Nephron progenitor cell (in vitro differentiated cells): ENCODE data around the gene CCDC110.

Experiments used
- DNase-seq: peaks from one replicate; pipeline ENCODE4 v3.0.0; 2021
- H3K27ac Mint-ChIP-seq: 2 replicates; pipeline ENCODE4 v1.8.0; 2021; ENCODE audit warnings: mild to moderate bottlenecking, moderate library complexity, mixed read lengths
- H3K27me3 Mint-ChIP-seq: 2 replicates; pipeline ENCODE4 v1.8.0; 2021; ENCODE audit warnings: mild to moderate bottlenecking, low read depth, mixed read lengths; ENCODE audit not compliant: poor library complexity
- H3K36me3 Mint-ChIP-seq: 2 replicates; pipeline ENCODE4 v1.8.0; 2021; ENCODE audit warnings: low read depth, mixed read lengths
- H3K4me1 Mint-ChIP-seq: 2 replicates; pipeline ENCODE4 v1.8.0; 2021; ENCODE audit warnings: mixed read lengths
- H3K4me3 Mint-ChIP-seq: 2 replicates; pipeline ENCODE4 v1.8.0; 2021; ENCODE audit warnings: mild to moderate bottlenecking, moderate library complexity, mixed read lengths
- H3K9me3 Mint-ChIP-seq: 2 replicates; pipeline ENCODE4 v1.8.0; 2021; ENCODE audit warnings: mild to moderate bottlenecking, moderate library complexity, mixed read lengths
- TF ChIP-seq, protein P1 (sequence below): fragments of 200-600 bp; sonication (generic); IDR thresholded peaks from 2 replicates; pipeline ENCODE4 v1.5.0; 2021; ENCODE audit warnings: antibody characterized with exemption

The CCDC110 gene

DNA sequence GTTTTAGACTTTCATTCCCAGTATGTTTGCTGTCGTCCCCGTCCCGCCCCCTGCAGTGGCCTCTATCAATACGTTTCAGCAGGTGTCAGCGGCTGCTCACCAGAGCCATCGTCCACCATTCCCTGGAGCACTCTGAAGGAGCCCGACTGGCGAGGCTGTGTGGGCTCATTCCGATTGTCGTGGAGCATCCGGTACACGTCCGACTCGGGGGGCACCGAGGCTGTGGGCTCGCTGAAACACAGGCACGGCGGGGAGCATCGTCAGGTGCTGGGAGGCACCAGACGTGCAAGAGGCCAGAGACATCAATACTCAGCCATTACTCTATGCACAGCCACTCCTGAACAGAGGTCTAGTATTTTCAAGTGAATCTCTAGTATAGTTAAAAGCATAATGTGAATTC lies 34.9 kb upstream of the CCDC110 start:
- Mint-ChIP-seq H3K36me3 (no peaks in the 10 kb centered on the region), H3K27me3 (peaks cover 10% of the 10 kb centered on the region), H3K9me3 (peaks cover 4% of the 10 kb centered on the region), H3K4me1 (peaks cover 24% of the 10 kb centered on the region), H3K4me3 (no peak overlapping the region), H3K27ac (peak overlapping the region; percentile 14)
- TF ChIP-seq, protein P1, sequence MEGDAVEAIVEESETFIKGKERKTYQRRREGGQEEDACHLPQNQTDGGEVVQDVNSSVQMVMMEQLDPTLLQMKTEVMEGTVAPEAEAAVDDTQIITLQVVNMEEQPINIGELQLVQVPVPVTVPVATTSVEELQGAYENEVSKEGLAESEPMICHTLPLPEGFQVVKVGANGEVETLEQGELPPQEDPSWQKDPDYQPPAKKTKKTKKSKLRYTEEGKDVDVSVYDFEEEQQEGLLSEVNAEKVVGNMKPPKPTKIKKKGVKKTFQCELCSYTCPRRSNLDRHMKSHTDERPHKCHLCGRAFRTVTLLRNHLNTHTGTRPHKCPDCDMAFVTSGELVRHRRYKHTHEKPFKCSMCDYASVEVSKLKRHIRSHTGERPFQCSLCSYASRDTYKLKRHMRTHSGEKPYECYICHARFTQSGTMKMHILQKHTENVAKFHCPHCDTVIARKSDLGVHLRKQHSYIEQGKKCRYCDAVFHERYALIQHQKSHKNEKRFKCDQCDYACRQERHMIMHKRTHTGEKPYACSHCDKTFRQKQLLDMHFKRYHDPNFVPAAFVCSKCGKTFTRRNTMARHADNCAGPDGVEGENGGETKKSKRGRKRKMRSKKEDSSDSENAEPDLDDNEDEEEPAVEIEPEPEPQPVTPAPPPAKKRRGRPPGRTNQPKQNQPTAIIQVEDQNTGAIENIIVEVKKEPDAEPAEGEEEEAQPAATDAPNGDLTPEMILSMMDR, result no peak
- no peak for DNase-seq

DNA sequence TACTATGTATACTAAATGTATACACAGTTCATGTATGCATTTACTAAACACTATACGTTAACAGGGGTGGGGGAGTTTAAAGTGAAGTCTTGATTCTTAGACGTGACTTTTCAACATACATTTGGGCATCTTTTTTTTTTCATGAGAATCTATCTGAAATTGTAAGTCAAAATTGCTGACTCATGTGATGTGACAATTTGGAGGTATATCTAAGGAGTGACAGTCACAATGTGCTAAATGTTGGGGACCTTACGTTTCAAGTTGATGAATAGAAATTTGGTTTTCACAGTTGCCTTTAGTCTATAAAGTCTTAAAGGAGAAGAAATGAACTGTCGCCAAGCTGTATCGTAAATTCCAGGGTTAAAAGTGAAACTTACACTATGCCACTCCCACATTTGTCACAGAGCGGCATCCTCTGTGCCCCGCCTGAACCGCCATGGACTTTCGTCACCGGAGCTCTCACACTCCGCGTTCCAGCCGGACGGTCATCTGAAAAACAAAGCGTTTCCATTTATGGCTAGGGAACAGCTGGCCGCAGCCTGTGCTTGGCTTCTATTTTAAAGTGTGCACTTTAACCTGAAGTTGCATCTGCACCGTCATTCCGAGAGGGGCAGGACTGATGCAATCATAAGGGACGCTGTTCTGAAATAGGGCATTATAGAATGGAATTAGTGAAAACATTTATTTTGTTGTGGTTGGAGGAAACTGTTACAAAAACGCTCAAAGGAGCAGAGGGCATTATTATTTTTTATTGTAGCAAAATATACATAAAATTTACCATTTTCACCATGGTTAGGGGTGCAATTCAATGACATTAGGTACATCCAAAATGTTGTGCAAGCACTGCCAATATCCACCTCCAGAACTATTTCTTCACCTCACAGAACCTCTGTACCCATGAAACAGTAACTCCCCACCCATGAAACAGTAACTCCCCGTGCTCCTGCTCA lies 32.8 kb upstream of the CCDC110 start:
- H3K4me1 Mint-ChIP-seq, result peaks cover 24% of the 10 kb centered on the region
- no peak overlapping the region for H3K27ac Mint-ChIP-seq
- TF ChIP-seq, protein P1, result no peak
- H3K27me3 Mint-ChIP-seq, result peaks cover 10% of the 10 kb centered on the region
- H3K36me3 Mint-ChIP-seq, result peaks cover 9% of the 10 kb centered on the region
- H3K4me3 Mint-ChIP-seq, result peak overlapping the region; percentile 6
- H3K9me3 Mint-ChIP-seq, result peaks cover 20% of the 10 kb centered on the region
- DNase-seq, result peak; percentile 29

DNA sequence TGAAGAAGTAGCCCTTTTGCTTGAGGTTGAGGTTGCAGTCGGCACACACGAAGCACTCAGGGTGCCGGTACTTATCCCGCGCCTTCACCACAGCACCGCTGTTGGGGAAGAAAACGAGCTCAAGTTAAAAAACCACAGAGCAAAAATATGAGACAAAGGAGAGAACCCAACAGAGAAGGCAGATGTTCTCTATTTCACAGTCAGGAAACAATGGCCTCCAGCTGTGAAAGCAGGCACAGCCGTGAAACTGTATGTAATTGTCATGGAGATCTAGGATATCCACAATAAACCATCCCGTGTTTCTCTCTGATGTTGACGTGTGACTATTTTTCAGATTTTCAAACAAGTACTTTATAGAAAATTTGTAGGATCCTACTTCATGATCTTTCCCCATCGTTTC lies 30.9 kb upstream of the CCDC110 start:
- TF ChIP-seq, protein P1, result no peak
- H3K27me3 Mint-ChIP-seq, result peaks cover 7% of the 10 kb centered on the region
- H3K9me3 Mint-ChIP-seq, result peaks cover 20% of the 10 kb centered on the region
- H3K4me1 Mint-ChIP-seq, result peaks cover 15% of the 10 kb centered on the region
- no peak overlapping the region for H3K27ac Mint-ChIP-seq
- no peak for DNase-seq
- H3K36me3 Mint-ChIP-seq, result peaks cover 9% of the 10 kb centered on the region
- H3K4me3 Mint-ChIP-seq, result no peak overlapping the region

DNA sequence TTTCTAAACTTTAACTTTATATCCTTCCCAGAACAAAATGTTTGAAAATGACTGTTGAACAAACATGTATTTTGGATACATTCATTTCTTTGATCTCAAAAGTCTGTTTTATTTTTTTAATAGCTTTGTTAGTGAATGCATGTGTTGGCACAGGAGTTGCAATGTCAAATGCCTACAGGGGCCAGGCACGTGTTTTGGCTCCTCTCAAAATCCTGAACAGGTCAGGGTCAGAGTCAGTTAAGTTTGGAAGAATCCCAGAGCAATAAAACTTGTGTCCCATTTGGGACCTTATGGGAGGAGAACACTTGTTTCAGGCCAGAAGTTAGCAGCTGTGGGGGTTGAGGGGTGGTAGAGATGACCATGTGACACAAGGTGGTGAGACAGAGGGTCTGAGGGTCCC lies 29.0 kb upstream of the CCDC110 start:
- peaks cover 9% of the 10 kb centered on the region for H3K36me3 Mint-ChIP-seq
- peaks cover 20% of the 10 kb centered on the region for H3K9me3 Mint-ChIP-seq
- no peak overlapping the region for H3K4me3 Mint-ChIP-seq
- no peak overlapping the region for H3K27ac Mint-ChIP-seq
- H3K27me3 Mint-ChIP-seq, result peaks cover 5% of the 10 kb centered on the region
- H3K4me1 Mint-ChIP-seq, result peaks cover 15% of the 10 kb centered on the region
- TF ChIP-seq, protein P1, result no peak
- DNase-seq, result no peak

DNA sequence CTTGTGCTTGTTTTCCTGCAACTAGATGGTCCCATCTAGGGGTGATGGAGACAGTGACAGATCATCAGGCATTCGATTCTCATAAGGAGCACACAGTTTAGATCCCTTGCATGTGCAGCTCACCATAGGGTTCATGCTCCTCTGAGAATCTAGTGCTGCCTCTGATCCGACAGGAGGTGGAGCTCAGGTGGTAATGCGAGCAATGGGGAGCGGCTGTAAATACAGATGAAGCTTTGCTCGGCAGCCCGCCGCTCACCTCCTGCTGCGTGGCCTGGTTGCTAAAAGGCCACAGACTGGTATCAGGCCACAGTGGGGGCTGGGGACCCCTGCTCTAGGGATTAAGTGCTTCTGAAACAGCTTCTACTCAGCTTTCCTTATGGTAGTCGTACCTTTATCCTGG lies 28.5 kb upstream of the CCDC110 start:
- H3K36me3 Mint-ChIP-seq, result peaks cover 9% of the 10 kb centered on the region
- no peak for DNase-seq
- peaks cover 20% of the 10 kb centered on the region for H3K9me3 Mint-ChIP-seq
- H3K4me3 Mint-ChIP-seq, result no peak overlapping the region
- peaks cover 5% of the 10 kb centered on the region for H3K27me3 Mint-ChIP-seq
- no peak overlapping the region for H3K27ac Mint-ChIP-seq
- TF ChIP-seq, protein P1, result no peak
- H3K4me1 Mint-ChIP-seq, result peaks cover 14% of the 10 kb centered on the region

DNA sequence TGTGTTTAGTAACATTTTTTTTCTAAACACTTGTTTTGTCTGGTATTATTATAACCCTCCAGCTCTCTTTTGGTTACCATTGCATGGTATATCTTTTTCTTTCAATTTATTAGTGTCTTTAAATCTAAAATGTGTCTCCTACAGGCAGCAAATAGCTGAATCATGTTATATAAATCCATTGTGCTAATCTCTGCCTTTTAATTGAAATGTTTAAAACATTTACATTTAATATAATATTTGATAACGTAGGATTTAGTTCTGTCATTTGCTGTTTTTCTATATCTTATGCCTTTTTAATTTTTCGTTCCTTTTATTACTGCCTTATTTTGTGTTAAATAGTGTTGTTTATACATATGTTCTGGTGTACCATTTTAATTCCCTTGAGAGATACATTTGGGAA lies 17.1 kb upstream of the CCDC110 start:
- Mint-ChIP-seq H3K9me3 (peaks cover 22% of the 10 kb centered on the region), H3K27me3 (peaks cover 16% of the 10 kb centered on the region), H3K4me3 (no peak overlapping the region), H3K36me3 (no peaks in the 10 kb centered on the region), H3K4me1 (no peaks in the 10 kb centered on the region), H3K27ac (no peak overlapping the region)
- no peak for DNase-seq
- TF ChIP-seq, protein P1, result no peak
